Endodermal cell (in vitro differentiated cells): ENCODE measurements around the gene CSN3. TPM values are rescaled to one million over a fixed set of nuclear protein-coding genes. Genes with fewer than 3 reads are reported as not detected.

ENCODE experiments used
- DNase-seq: peaks from one replicate; pipeline ENCODE4 v3.0.0-alpha.2; 2017
- H3K27ac ChIP-seq: 2 replicates; pipeline ENCODE4 v1.5.1; 2013; ENCODE audit warnings: mild to moderate bottlenecking, low read depth, low read length, moderate library complexity
- H3K27me3 ChIP-seq: 2 replicates; pipeline ENCODE4 v1.6.1; 2013; ENCODE audit warnings: mild to moderate bottlenecking, low read length, moderate library complexity; ENCODE audit not compliant: insufficient read depth, control insufficient read depth, poor library complexity, severe bottlenecking
- H3K36me3 ChIP-seq: 2 replicates; pipeline ENCODE4 v1.7.0; 2013; ENCODE audit warnings: mild to moderate bottlenecking, low read length, moderate library complexity; ENCODE audit not compliant: control insufficient read depth, insufficient read depth
- H3K4me1 ChIP-seq: one replicate; pipeline ENCODE4 v1.7.0; 2013; ENCODE audit warnings: low read length; ENCODE audit not compliant: control insufficient read depth, insufficient read depth
- H3K4me3 ChIP-seq: 2 replicates; pipeline ENCODE4 v1.5.1; 2013; ENCODE audit warnings: mild to moderate bottlenecking, low read length, moderate library complexity
- H3K9ac ChIP-seq: 2 replicates; pipeline ENCODE4 v1.6.1; 2013; ENCODE audit warnings: mild to moderate bottlenecking, low read length, moderate library complexity; ENCODE audit not compliant: poor library complexity, severe bottlenecking; ENCODE audit errors: extremely low read depth
- H3K9me3 ChIP-seq: 2 replicates; pipeline ENCODE4 v1.6.1; 2013; ENCODE audit warnings: mild to moderate bottlenecking, low read length, moderate library complexity; ENCODE audit not compliant: control insufficient read depth
- H3K27ac Mint-ChIP-seq: 2 replicates; pipeline ENCODE4 v1.8.0; 2020; ENCODE audit warnings: mixed read lengths
- H3K27me3 Mint-ChIP-seq: 2 replicates; pipeline ENCODE4 v1.8.0; 2021; ENCODE audit warnings: mild to moderate bottlenecking, mixed read lengths; ENCODE audit not compliant: insufficient read depth
- H3K36me3 Mint-ChIP-seq: 2 replicates; pipeline ENCODE4 v1.8.0; 2020; ENCODE audit warnings: low read depth, mixed read lengths
- H3K4me1 Mint-ChIP-seq: 2 replicates; pipeline ENCODE4 v1.8.0; 2020; ENCODE audit warnings: mixed read lengths
- H3K4me3 Mint-ChIP-seq: 2 replicates; pipeline ENCODE4 v1.8.0; 2020; ENCODE audit warnings: mild to moderate bottlenecking, moderate library complexity, mixed read lengths
- H3K9me3 Mint-ChIP-seq: 2 replicates; pipeline ENCODE4 v1.8.0; 2020; ENCODE audit warnings: mild to moderate bottlenecking, mixed read lengths
- WGBS, 2 experiments: methylation state at CpG; one replicate each; pipeline versions ENCODE4 v1.1.5 to v1.1.7; 2013; ENCODE audit warnings: missing lambda C conversion rate in 2 of 2, mixed read lengths in 1 of 2; ENCODE audit not compliant: insufficient coverage in 1 of 2, insufficient read length in 1 of 2; 5-methylcytosine and 5-hydroxymethylcytosine counted together
- total RNA-seq, 2 donors: library from RNA; stranded (reverse); fragmentation: NEBNext Ultra II Directional in 1 of 2; extraction: Animal tissue kit (Norgen Biotek cat#: 25700) in 1 of 2; gene quantifications; 2 replicates in 1 of 2; 3 replicates in 1 of 2; pipeline ENCODE4 v1.2.1, GENCODE V29; 2021
- TF ChIP-seq, protein P1 (sequence below): fragments of 200-600 bp; sonication (generic); conservative IDR thresholded peaks from 2 replicates; pipeline ENCODE4 v1.5.0; 2021; ENCODE audit warnings: antibody characterized with exemption, mild to moderate bottlenecking

The CSN3 gene
- total RNA-seq, 2 donors from 2014 or later = not detected

DNA sequence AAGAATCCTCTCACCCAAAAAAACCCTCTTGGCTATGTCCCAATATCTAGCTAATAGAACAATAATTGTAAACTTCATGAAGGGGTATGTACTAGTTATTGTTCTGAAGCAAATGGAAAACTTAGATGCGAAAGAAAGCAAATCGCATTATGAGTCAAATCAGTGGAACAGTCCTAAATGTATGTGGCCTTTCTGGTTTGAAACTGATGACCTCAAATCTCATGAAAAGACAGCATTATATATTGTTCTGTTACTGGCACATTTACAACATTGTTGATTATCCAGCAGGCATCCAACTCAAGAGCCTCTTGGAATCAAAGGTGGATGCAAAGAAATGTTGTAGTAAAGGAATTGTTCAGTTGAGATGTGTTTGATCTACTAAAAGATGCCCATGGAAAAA lies 34.7 kb downstream of the CSN3 start:
- no peaks in the 10 kb centered on the region for H3K9me3 ChIP-seq
- Mint-ChIP-seq H3K9me3 (no peaks in the 10 kb centered on the region), H3K4me3 (no peak overlapping the region), H3K27ac (no peak overlapping the region), H3K4me1 (no peaks in the 10 kb centered on the region), H3K27me3 (no peaks in the 10 kb centered on the region), H3K36me3 (no peaks in the 10 kb centered on the region)
- H3K27me3 ChIP-seq = no peaks in the 10 kb centered on the region
- no peak overlapping the region for H3K27ac ChIP-seq
- no peak overlapping the region for H3K9ac ChIP-seq
- H3K36me3 ChIP-seq = no peaks in the 10 kb centered on the region
- TF ChIP-seq, protein P1, sequence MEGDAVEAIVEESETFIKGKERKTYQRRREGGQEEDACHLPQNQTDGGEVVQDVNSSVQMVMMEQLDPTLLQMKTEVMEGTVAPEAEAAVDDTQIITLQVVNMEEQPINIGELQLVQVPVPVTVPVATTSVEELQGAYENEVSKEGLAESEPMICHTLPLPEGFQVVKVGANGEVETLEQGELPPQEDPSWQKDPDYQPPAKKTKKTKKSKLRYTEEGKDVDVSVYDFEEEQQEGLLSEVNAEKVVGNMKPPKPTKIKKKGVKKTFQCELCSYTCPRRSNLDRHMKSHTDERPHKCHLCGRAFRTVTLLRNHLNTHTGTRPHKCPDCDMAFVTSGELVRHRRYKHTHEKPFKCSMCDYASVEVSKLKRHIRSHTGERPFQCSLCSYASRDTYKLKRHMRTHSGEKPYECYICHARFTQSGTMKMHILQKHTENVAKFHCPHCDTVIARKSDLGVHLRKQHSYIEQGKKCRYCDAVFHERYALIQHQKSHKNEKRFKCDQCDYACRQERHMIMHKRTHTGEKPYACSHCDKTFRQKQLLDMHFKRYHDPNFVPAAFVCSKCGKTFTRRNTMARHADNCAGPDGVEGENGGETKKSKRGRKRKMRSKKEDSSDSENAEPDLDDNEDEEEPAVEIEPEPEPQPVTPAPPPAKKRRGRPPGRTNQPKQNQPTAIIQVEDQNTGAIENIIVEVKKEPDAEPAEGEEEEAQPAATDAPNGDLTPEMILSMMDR = no peak
- no peak overlapping the region for H3K4me3 ChIP-seq
- WGBS, 2 experiments = 94 to 100% methylated on average over 2 of the region's 2 CpGs
- H3K4me1 ChIP-seq = no peaks in the 10 kb centered on the region
- no peak for DNase-seq

DNA sequence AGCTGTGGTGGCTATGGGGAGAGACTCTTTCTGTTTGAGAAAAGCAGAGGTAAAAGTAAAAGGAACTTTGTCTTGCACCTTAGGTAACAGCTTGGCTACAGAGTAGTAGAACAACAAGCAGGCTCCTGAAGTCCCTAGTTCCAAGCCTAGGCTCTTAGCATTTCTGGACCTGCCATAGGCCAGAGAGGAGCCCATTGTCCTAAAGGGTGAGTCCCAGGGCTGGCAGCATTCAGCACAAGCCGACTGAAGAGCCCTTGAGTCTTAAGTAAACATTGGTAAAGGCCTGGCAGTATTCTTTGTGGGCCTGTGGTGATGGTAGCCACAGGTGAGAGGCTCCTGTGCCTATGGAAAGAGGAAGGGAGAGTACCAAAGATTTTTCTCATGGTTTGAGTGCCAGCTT lies 38.2 kb downstream of the CSN3 start:
- Histone ChIP-seq H3K4me3 (no peak overlapping the region), H3K9me3 (no peaks in the 10 kb centered on the region), H3K4me1 (no peaks in the 10 kb centered on the region), H3K27me3 (no peaks in the 10 kb centered on the region), H3K27ac (no peak overlapping the region), H3K36me3 (no peaks in the 10 kb centered on the region), H3K9ac (no peak overlapping the region)
- WGBS, 2 experiments = 85 to 100% methylated on average over 1 of the region's 1 CpG
- no peaks in the 10 kb centered on the region for H3K36me3 Mint-ChIP-seq
- H3K4me3 Mint-ChIP-seq = no peak overlapping the region
- peaks cover 2% of the 10 kb centered on the region for H3K27me3 Mint-ChIP-seq
- no peaks in the 10 kb centered on the region for H3K4me1 Mint-ChIP-seq
- H3K27ac Mint-ChIP-seq = no peak overlapping the region
- TF ChIP-seq, protein P1 = no peak
- DNase-seq = no peak
- H3K9me3 Mint-ChIP-seq = no peaks in the 10 kb centered on the region

DNA sequence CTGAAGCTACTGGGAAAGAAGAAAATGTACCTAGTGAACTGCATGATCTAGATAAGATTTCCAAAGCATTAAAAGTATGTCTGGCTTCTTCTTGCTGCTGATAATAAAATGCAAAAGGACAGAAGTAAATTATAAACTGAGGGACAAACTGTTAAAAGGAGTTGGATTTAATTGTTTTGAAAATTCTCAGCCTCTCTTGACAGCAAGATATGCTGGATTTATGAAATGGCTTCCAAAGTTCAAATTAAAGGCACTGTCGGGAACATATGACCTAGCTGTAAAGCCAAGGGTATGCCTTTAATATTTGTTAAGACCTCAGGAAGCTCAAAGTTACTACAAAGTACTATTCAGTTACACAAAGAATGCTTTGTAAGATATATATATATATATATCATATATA lies 46.3 kb downstream of the CSN3 start:
- H3K27me3 ChIP-seq = no peaks in the 10 kb centered on the region
- H3K4me3 ChIP-seq = no peak overlapping the region
- no peaks in the 10 kb centered on the region for H3K9me3 ChIP-seq
- TF ChIP-seq, protein P1 = no peak
- no peak overlapping the region for H3K27ac Mint-ChIP-seq
- H3K36me3 Mint-ChIP-seq = no peaks in the 10 kb centered on the region
- no peak overlapping the region for H3K27ac ChIP-seq
- 93% methylated on average over 1 of the region's 1 CpG; no CpG with 5 or more reads in 1 of the 2 experiments for WGBS, 2 experiments
- no peaks in the 10 kb centered on the region for H3K4me1 Mint-ChIP-seq
- H3K4me3 Mint-ChIP-seq = no peak overlapping the region
- H3K36me3 ChIP-seq = no peaks in the 10 kb centered on the region
- H3K4me1 ChIP-seq = no peaks in the 10 kb centered on the region
- no peak overlapping the region for H3K9ac ChIP-seq
- peaks cover 3% of the 10 kb centered on the region for H3K27me3 Mint-ChIP-seq
- no peak for DNase-seq
- no peaks in the 10 kb centered on the region for H3K9me3 Mint-ChIP-seq
